B cell (primary cell): ENCODE data around the gene NR5A2. TPM values are rescaled to one million over a fixed set of nuclear protein-coding genes. Genes with fewer than 3 reads are reported as not detected.

Source experiments
- ATAC-seq: fragments of 200-7000 bp; cut with Tn5 transposase; one replicate; pipeline ENCODE4 v1.10.0; 2021; ENCODE audit warnings: low read depth, mild to moderate bottlenecking, moderate number of reproducible peaks, moderate library complexity
- CTCF ChIA-PET: fragments of 350-600 bp; sonication (Branson Sonifier 250); formaldehyde crosslinking; loops from one replicate; lab custom pipeline; 2021; ENCODE audit warnings: antibody characterized with exemption, inconsistent platforms; lab: Charles Lee
- POLR2A ChIA-PET: fragments of 350-600 bp; sonication (Branson Sonifier 250); formaldehyde crosslinking; loops from one replicate; lab custom pipeline; 2021; ENCODE audit warnings: antibody characterized with exemption; lab: Charles Lee
- DNase-seq: peaks from one replicate; pipeline ENCODE4 v3.0.0; 2013
- H2AFZ ChIP-seq: 2 replicates; pipeline ENCODE4 v1.6.1; 2012; ENCODE audit warnings: mild to moderate bottlenecking, low read depth, low read length; ENCODE audit not compliant: insufficient read depth, poor library complexity, severe bottlenecking
- H3K27ac ChIP-seq, 2 donors: 1 replicate in 1 of 2; 2 replicates in 1 of 2; pipeline ENCODE4 v1.5.1; 2012 to 2013; ENCODE audit warnings: low read length in 2 of 2, mild to moderate bottlenecking in 2 of 2, moderate library complexity in 1 of 2
- H3K27me3 ChIP-seq, 4 experiments: fragments of 200-600 bp in 1 of 4; sonication (generic) in 1 of 4; replicated peaks in 1 of 4; 1 replicate in 2 of 4; 2 replicates in 2 of 4; pipeline versions ENCODE4 v1.6.1 to v1.7.0; 2013 to 2016; ENCODE audit warnings: low read length in 3 of 4, mild to moderate bottlenecking in 2 of 4, mixed read lengths in 1 of 4, moderate library complexity in 1 of 4; ENCODE audit not compliant: insufficient read depth in 4 of 4, control insufficient read depth in 3 of 4; ENCODE audit errors: control extremely low read depth in 1 of 4
- H3K36me3 ChIP-seq, 2 experiments: replicated peaks in 1 of 2; 1 replicate in 1 of 2; 2 replicates in 1 of 2; pipeline versions ENCODE4 v1.6.1 to v1.7.1; 2013; ENCODE audit warnings: low read length in 1 of 2; ENCODE audit not compliant: insufficient read depth in 2 of 2, control insufficient read depth in 1 of 2; ENCODE audit errors: control extremely low read depth in 1 of 2, extremely low read depth in 1 of 2
- H3K4me1 ChIP-seq, 2 donors: fragments of 200-600 bp in 1 of 2; sonication (generic) in 1 of 2; 1 replicate in 1 of 2; 2 replicates in 1 of 2; pipeline versions ENCODE4 v1.5.1 to v1.6.1; 2013 to 2017; ENCODE audit warnings: low read length in 2 of 2; ENCODE audit not compliant: control insufficient read depth in 2 of 2, insufficient read depth in 2 of 2
- H3K4me2 ChIP-seq: replicated peaks from 2 replicates; pipeline ENCODE3; 2012; ENCODE audit warnings: mild to moderate bottlenecking, low read depth, low read length; ENCODE audit not compliant: poor library complexity, severe bottlenecking
- H3K4me3 ChIP-seq, 5 experiments: fragments of 200-600 bp in 1 of 5; sonication (generic) in 1 of 5; 1 replicate in 3 of 5; 2 replicates in 2 of 5; pipeline versions ENCODE4 v1.5.1 to v1.7.0; 2011 to 2016; ENCODE audit warnings: low read length in 4 of 5, mild to moderate bottlenecking in 4 of 5, low read depth in 2 of 5, control low read depth in 1 of 5, moderate library complexity in 1 of 5; ENCODE audit not compliant: insufficient read depth in 1 of 5; ENCODE audit errors: control extremely low read depth in 1 of 5, extremely low read depth in 1 of 5
- H3K79me2 ChIP-seq: fragments of 200-600 bp; sonication (generic); one replicate; pipeline ENCODE4 v1.6.0; 2016; ENCODE audit warnings: low read length; ENCODE audit not compliant: control insufficient read depth, insufficient read depth
- H3K9ac ChIP-seq: fragments of 200-600 bp; sonication (generic); 2 replicates; pipeline ENCODE4 v1.6.1; 2017; ENCODE audit warnings: mild to moderate bottlenecking, low read length, moderate library complexity
- H3K9me3 ChIP-seq, 3 donors: one replicate each; pipeline versions ENCODE4 v1.6.1 to v1.7.1; 2013; ENCODE audit warnings: low read length in 2 of 3; ENCODE audit not compliant: control insufficient read depth in 2 of 3, insufficient read depth in 1 of 3; ENCODE audit errors: control extremely low read depth in 1 of 3
- H4K20me1 ChIP-seq: 2 replicates; pipeline ENCODE4 v1.6.0; 2012; ENCODE audit warnings: mild to moderate bottlenecking, low read length; ENCODE audit not compliant: insufficient read depth, control insufficient read depth, poor library complexity, severe bottlenecking
- H3K27ac Mint-ChIP-seq: one replicate; pipeline ENCODE4 v1.8.0; 2021; ENCODE audit warnings: mixed read lengths
- H3K27me3 Mint-ChIP-seq: one replicate; pipeline ENCODE4 v1.8.0; 2021; ENCODE audit warnings: mixed read lengths
- H3K4me1 Mint-ChIP-seq: one replicate; pipeline ENCODE4 v1.8.0; 2021; ENCODE audit warnings: mixed read lengths
- H3K4me3 Mint-ChIP-seq: one replicate; pipeline ENCODE4 v1.8.0; 2021; ENCODE audit warnings: mixed read lengths
- H3K9me3 Mint-ChIP-seq: one replicate; pipeline ENCODE4 v1.8.0; 2022; ENCODE audit warnings: mixed read lengths; ENCODE audit not compliant: insufficient read depth
- EZH2 ChIP-seq: IDR thresholded peaks from 2 replicates; pipeline ENCODE4 v1.6.1; 2012; ENCODE audit warnings: borderline replicate concordance, low read depth, mild to moderate bottlenecking, moderate library complexity, low read length; ENCODE audit not compliant: insufficient read depth, poor library complexity, severe bottlenecking
- WGBS: methylation state at CpG from one replicate; pipeline ENCODE4 v1.1.5; 2013; ENCODE audit warnings: missing lambda C conversion rate; ENCODE audit not compliant: insufficient coverage; 5-methylcytosine and 5-hydroxymethylcytosine counted together
- intact Hi-C: fragments of 100-400 bp; cut with micrococcal nuclease; formaldehyde crosslinking; loops from one replicate; pipeline ENCODE4 v1.10.0; 2022
- polyA plus RNA-seq: library from polyadenylated mRNA; depleted of rRNA; stranded (reverse); fragments of >200 nt; gene quantifications from 2 replicates; pipeline ENCODE4 v1.2.3, GENCODE V29; 2012
- total RNA-seq, 2 donors: library from RNA; stranded (reverse); fragments of 120-200 nt in 1 of 2; gene quantifications; 1 replicate in 1 of 2; 2 replicates in 1 of 2; pipeline versions ENCODE4 v1.2.3 to v1.2.4, GENCODE V29; 2013 to 2022
- TF ChIP-seq, protein P1 (sequence below): fragments of 200-600 bp; IDR thresholded peaks from one replicate; pipeline ENCODE4 v1.8.0; 2022; ENCODE audit warnings: antibody characterized with exemption, mild to moderate bottlenecking

The NR5A2 gene
- total and polyA plus RNA-seq, 2 donors (not counting 1 experiment from before 2014, with no cell fraction given), result 0.07 TPM; not detected in 1

DNA sequence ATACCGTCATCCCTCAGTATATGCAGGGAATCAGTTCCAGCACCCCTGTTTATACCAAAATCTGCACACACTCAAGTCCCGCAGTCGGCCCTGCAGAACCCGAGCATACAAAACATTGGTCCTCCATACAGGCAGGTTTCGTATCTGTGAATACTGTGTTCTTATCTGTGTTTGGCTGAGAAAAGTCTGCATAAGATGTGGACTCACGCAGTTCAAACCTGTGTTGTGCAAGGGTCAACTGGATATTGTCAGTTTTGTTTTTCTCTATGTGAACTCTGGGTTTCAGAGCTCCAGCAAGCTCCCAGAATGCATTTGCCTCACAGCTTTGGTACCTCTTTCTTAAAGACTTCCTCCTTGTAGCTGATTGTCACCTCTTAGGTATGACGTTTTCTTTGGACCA, 100.6 kb downstream of the NR5A2 start:
- Histone ChIP-seq H3K4me2 (no peak overlapping the region), H3K27me3 (no peaks in the 10 kb centered on the region), H4K20me1 (no peaks in the 10 kb centered on the region), H3K4me1 (peaks cover 16 to 20% of the 10 kb centered on the region in 2 donors), H3K9me3 (no peaks in the 10 kb centered on the region), H3K9ac (no peak overlapping the region), H3K27ac (no peak overlapping the region), H3K79me2 (no peaks in the 10 kb centered on the region), H3K36me3 (no peaks in the 10 kb centered on the region), H3K4me3 (no peak overlapping the region), H2AFZ (no peak overlapping the region)
- ATAC-seq (no peak), DNase-seq (no peak)
- ChIA-PET CTCF (interaction anchor here (1.4 to 1.6 kb wide), 2 partner anchors 11 to 443 kb away, joined by 4 to 6 read pairs; no protein-coding TSS in a partner anchor), POLR2A (no interaction called here)
- Mint-ChIP-seq H3K27ac (no peak overlapping the region), H3K4me3 (no peak overlapping the region), H3K4me1 (peaks cover 18% of the 10 kb centered on the region), H3K27me3 (peaks cover 3% of the 10 kb centered on the region), H3K9me3 (no peaks in the 10 kb centered on the region)
- 100% methylated on average over 3 of the region's 7 CpGs for WGBS
- no peak for TF ChIP-seq EZH2
- TF ChIP-seq, protein P1, sequence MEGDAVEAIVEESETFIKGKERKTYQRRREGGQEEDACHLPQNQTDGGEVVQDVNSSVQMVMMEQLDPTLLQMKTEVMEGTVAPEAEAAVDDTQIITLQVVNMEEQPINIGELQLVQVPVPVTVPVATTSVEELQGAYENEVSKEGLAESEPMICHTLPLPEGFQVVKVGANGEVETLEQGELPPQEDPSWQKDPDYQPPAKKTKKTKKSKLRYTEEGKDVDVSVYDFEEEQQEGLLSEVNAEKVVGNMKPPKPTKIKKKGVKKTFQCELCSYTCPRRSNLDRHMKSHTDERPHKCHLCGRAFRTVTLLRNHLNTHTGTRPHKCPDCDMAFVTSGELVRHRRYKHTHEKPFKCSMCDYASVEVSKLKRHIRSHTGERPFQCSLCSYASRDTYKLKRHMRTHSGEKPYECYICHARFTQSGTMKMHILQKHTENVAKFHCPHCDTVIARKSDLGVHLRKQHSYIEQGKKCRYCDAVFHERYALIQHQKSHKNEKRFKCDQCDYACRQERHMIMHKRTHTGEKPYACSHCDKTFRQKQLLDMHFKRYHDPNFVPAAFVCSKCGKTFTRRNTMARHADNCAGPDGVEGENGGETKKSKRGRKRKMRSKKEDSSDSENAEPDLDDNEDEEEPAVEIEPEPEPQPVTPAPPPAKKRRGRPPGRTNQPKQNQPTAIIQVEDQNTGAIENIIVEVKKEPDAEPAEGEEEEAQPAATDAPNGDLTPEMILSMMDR, result no peak
- intact Hi-C loops, result no loop called here

DNA sequence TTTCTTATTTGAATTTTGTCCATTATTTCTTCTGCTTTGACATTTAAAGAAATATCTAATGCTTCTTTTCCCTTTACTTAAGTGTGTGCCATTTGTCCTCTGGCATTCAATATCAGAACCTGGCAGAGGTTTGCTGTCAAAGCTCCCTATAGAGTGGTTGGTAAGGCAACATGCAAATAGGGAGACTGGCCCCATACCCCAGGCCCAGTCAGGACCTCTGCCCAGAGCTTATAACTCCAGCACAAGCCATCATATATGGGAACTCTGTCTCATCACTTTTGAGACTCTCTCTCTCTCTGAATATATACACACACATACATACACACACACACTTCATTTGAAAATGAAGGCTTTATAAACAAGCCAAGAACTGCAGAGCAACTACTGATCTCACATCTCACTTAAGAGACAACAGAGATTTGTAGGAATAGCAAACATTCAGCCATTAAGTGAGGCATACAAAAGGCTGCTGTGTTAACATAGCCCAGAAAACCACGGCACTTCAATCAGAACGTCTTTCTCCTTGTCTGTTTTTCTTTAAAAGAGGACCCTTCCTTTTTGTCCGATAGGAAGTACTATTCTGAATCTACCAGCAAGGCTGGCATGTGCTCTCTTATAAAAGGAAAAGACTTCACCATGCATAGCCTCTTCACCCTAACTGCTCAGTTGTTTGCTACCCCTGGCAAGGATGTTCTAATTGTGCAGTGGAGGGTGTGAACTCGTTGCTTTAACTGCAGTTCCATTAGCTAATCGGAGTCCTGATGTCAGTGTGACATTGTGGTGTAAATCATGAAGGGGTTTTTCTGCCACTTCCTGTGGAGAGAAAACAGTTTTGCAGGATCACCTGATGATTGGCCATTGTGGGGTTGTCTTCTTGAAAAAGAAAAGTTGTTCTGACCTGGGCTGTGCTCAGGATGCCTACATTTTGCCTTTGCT, 101.7 kb downstream of the NR5A2 start:
- intact Hi-C loops, result no loop called here
- WGBS, result 6% methylated on average over 2 of the region's 5 CpGs
- no peaks in the 10 kb centered on the region for H3K9me3 Mint-ChIP-seq
- peak; percentile 45 for ATAC-seq
- H3K9ac ChIP-seq, result no peak overlapping the region
- peaks cover 16 to 20% of the 10 kb centered on the region in 2 donors for H3K4me1 ChIP-seq
- TF ChIP-seq, protein P1, result no peak
- no peak for TF ChIP-seq EZH2
- H3K4me1 Mint-ChIP-seq, result peaks cover 18% of the 10 kb centered on the region
- no peak overlapping the region for H3K4me3 ChIP-seq
- peak overlapping the region; percentile 6 for H3K4me3 Mint-ChIP-seq
- POLR2A ChIA-PET, result no interaction called here
- H3K27ac Mint-ChIP-seq, result no peak overlapping the region
- peak overlapping the region; percentile 36 for H3K4me2 ChIP-seq
- H4K20me1 ChIP-seq, result no peaks in the 10 kb centered on the region
- H3K27me3 ChIP-seq, result no peaks in the 10 kb centered on the region
- no peaks in the 10 kb centered on the region for H3K36me3 ChIP-seq
- no peak overlapping the region for H3K27ac ChIP-seq
- no peaks in the 10 kb centered on the region for H3K9me3 ChIP-seq
- peak overlapping the region; percentile 21 for H2AFZ ChIP-seq
- CTCF ChIA-PET, result interaction anchor here (1.4 to 1.6 kb wide), 3 partner anchors 10 to 444 kb away, joined by 3 to 6 read pairs (median 4); no protein-coding TSS in a partner anchor
- peak; percentile 22 for DNase-seq
- no peaks in the 10 kb centered on the region for H3K27me3 Mint-ChIP-seq
- no peaks in the 10 kb centered on the region for H3K79me2 ChIP-seq
